ENCODE data around the gene ZNF326.

ZNF326 gene

GRCh38 chr1:90043586-90043985 lies 48.7 kb downstream of the ZNF326 start:
- no peak for TF ChIP-seq TAF1 (IDR thresholded peaks at IDR 0.05; ENCODE audit: low read depth)
- no peak for TF ChIP-seq EGR1 (IDR thresholded peaks at IDR 0.05)
- TF ChIP-seq TCF12 (IDR thresholded peaks at IDR 0.05; ENCODE audit: low read depth) = no peak
- TF ChIP-seq YY1 (IDR thresholded peaks at IDR 0.05; ENCODE audit: low read depth) = no peak
- TF ChIP-seq CREB1 (IDR thresholded peaks at IDR 0.05; ENCODE audit: low read depth) = no peak
- TF ChIP-seq MAX (IDR thresholded peaks at IDR 0.05) = no peak
- no peak for TF ChIP-seq FOXM1 (IDR thresholded peaks at IDR 0.05; ENCODE audit: borderline replicate concordance, low read depth)
- TF ChIP-seq REST (IDR thresholded peaks at IDR 0.05; ENCODE audit: low read depth) = no peak
- no peak for TF ChIP-seq ZBTB7A (IDR thresholded peaks at IDR 0.05; ENCODE audit: low read depth)
- TF ChIP-seq NFIC (IDR thresholded peaks at IDR 0.05) = no peak

- TF ChIP-seq RAD21 (IDR thresholded peaks at IDR 0.05; ENCODE audit: low read depth) (no peak), USF1 (IDR thresholded peaks at IDR 0.05) (no peak), REST (IDR thresholded peaks at IDR 0.05; ENCODE audit: low read depth) (no peak), TCF12 (IDR thresholded peaks at IDR 0.05; ENCODE audit: low read depth) (no peak), CREB1 (IDR thresholded peaks at IDR 0.05; ENCODE audit: low read depth) (no peak), EP300 (IDR thresholded peaks at IDR 0.05; ENCODE audit: borderline replicate concordance) (no peak), MAX (IDR thresholded peaks at IDR 0.05) (no peak), FOXM1 (IDR thresholded peaks at IDR 0.05; ENCODE audit: borderline replicate concordance, low read depth) (no peak), YY1 (IDR thresholded peaks at IDR 0.05; ENCODE audit: low read depth) (no peak), EGR1 (IDR thresholded peaks at IDR 0.05) (no peak), TEAD4 (IDR thresholded peaks at IDR 0.05) (no peak), ZBTB7A (IDR thresholded peaks at IDR 0.05; ENCODE audit: low read depth) (no peak), NFIC (IDR thresholded peaks at IDR 0.05) (no peak), CEBPB (IDR thresholded peaks at IDR 0.05) (no peak), TAF1 (IDR thresholded peaks at IDR 0.05; ENCODE audit: low read depth) (no peak)
These were observed 49.4 kb downstream of the ZNF326 start for GRCh38 chr1:90044346-90044745.

- TF ChIP-seq RAD21 (IDR thresholded peaks at IDR 0.05; ENCODE audit: low read depth) (peak; percentile 66), ZBTB7A (IDR thresholded peaks at IDR 0.05; ENCODE audit: low read depth) (no peak)
These were observed 51.1 kb downstream of the ZNF326 start for GRCh38 chr1:90045853-90046563.

GRCh38 chr1:90046635-90047034 lies 51.7 kb downstream of the ZNF326 start:
- no peak for TF ChIP-seq MAX (IDR thresholded peaks at IDR 0.05)
- no peak for TF ChIP-seq YY1 (IDR thresholded peaks at IDR 0.05; ENCODE audit: low read depth)
- TF ChIP-seq TCF12 (IDR thresholded peaks at IDR 0.05; ENCODE audit: low read depth) = no peak
- no peak for TF ChIP-seq CREB1 (IDR thresholded peaks at IDR 0.05; ENCODE audit: low read depth)

GRCh38 chr1:90048043-90048442 lies 53.1 kb downstream of the ZNF326 start:
- TF ChIP-seq ZBTB7A (IDR thresholded peaks at IDR 0.05; ENCODE audit: low read depth) (no peak), FOXM1 (IDR thresholded peaks at IDR 0.05; ENCODE audit: borderline replicate concordance, low read depth) (no peak), REST (IDR thresholded peaks at IDR 0.05; ENCODE audit: low read depth) (no peak), EGR1 (IDR thresholded peaks at IDR 0.05) (no peak), CEBPB (IDR thresholded peaks at IDR 0.05) (no peak), RAD21 (IDR thresholded peaks at IDR 0.05; ENCODE audit: low read depth) (no peak), TCF12 (IDR thresholded peaks at IDR 0.05; ENCODE audit: low read depth) (no peak), CREB1 (IDR thresholded peaks at IDR 0.05; ENCODE audit: low read depth) (no peak)
